Hindlimb muscle (tissue), 1 donor: ENCODE measurements around the gene SLC9A9. TPM values are rescaled to one million over a fixed set of nuclear protein-coding genes. Genes with fewer than 3 reads are reported as not detected.
A peak's percentile ranks its signal among the peaks of the same experiment; 100 is the strongest.

Experiments
- DNase-seq: peaks from one replicate; pipeline ENCODE4 v3.0.0-alpha.2; 2013
- polyA plus RNA-seq: library from polyadenylated mRNA; unstranded; fragments of 120-200 nt; gene quantifications from one replicate; pipeline ENCODE4 v1.2.1, GENCODE V29; 2013; ENCODE audit not compliant: insufficient read length

SLC9A9 gene
- polyA plus RNA-seq, 1 donor: 14.0 TPM

DNA sequence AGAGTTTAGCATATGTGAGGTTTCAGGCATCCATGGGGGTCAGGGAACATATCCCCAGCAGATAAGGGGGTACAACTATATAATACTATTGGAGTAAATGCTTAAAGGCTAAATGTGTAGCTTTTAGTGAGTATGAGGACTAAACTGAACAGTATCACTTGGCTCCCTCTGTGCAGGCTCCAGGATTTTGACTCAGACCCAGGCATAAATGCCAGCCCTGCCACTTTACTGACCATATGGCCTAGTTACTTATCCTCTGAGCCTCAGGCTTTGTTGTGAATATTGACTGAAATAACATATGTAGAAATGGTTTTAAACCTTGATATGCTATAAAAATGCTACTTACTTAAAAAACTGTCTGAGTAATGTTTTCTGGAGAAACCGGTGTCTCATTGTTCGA lies 577.1 kb downstream of the SLC9A9 start:
- no peak for DNase-seq

DNA sequence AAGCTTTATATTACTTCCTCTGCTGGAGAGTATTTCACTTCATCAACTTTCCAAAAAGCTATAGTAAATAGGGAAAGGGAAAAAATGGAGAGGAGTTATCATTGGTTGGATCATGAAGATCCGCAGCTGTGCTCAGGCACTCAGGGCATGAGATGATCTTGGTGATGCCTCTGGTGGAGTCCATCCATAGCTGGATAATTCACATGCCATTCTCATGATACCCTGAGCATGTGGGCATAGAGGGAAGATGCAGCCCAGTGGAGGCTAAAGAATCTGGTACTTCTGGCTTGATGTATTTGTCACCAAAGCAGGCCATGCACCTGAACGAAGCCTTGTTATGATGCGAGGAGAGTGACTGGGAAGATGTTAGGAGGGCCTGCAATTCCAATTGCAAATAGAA lies 578.5 kb downstream of the SLC9A9 start:
- no peak for DNase-seq

DNA sequence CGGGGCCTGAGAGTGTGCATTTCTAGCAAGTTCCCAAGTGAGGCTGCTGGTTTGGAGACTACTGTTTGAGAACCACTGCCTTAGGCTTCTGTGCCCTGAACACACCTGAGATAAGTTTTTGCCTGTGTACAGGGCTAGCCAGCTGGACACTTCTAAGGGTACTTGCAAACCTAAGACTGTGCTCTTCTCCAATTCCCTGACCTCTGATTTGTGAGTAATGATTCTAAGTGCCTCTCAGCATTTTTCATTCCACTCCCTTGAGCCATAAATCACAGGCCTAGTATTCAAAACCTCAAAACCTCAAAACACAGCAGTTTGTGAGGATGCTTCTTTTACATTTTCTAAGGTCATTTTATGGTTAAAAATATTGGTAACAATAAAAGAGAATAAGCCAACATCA lies 580.3 kb downstream of the SLC9A9 start:
- no peak for DNase-seq

DNA sequence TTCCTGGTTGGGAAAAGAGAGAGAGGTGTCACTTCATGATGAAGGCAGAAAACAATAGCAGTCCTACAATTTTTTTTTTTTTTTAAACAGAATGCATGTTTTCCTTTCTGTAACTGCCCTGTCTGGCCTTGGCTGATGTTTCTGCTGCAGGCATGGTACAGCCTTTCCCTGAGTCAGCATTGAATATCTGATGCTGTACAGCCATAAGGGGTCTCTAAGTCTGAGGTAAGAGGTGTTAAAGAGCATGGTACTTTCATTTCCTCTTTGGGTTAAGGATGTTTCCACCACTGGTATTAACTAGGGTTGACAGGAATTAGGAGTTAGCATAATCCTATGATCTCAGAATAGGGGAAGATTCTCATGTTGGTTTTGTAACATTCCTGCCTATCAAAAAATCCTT lies 581.3 kb downstream of the SLC9A9 start:
- no peak for DNase-seq

DNA sequence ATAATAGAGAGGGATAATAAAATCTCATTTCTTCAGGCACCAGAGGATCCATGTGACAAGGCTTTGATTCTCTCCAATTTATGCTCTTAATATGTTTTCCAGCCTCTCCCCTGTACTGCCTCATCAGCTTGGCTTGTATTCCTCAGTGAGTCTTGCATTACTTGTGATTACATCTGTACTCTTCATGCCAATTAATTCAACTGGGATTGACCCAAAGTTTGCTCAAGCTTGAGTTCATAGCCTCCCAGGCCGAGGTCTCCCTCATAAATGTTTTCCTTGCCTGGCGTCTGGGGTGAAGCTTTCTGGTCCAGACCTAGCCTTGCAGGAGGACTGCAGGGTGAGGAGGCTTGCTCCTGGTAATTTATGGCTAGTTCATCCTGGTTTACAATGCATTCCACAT lies 581.8 kb downstream of the SLC9A9 start:
- DNase-seq: peak; percentile 67

DNA sequence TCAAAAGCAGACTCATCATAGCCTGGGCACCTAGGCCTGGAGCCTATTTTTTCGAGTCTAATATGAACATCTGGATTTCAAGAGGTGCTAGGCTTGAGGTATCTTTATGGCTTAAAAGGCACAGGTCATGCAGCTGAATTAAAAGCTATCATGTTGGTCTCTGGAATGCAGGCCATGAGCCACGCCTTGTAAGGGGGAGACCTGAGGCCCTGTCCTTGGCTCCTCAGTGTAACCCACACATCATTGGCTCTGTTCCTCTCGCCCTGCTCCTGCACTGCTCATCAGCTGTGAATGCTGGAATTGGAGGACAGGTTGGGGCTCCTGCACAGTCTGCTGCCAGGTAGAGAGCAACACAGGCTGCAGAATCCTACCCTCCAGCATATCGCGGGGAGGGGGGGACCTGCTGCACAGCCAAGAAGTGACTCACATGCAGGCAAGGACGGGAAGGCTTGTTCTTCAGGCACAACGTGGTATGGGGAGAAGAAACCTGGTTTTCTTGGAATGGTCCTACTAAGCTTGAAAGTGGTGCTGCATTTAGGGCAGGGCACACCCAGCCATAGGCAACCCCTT lies 582.7 kb downstream of the SLC9A9 start:
- no peak for DNase-seq

DNA sequence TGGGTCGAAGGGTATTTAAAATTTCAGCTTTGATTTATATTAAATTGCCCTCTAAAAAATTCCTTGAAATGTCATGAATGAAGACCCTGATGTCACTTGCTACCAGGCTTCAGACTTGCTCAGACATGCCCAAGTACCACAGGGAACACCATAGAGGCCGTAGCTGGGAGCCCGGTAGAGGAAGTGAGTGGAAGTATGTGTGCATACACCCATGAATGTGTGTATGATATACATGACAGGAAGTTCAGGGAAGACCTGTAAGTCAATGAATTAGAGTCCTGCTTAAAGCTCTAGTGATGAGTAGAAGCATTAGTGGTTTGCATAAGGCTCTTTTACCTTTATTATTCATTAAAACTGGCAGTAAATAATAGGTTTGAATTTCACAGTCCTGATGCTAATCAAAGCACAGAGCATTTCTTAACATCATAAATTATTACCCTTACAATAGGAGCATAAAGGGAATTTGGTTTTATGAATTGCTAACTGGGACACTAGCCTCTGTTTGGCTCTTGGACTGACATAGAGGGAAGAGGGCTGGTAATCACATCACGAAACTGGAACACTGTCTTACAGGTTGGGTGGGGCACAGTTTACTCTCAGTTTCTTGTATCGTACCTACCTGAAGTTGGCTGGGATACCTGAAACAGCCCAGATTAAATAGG lies 584.3 kb downstream of the SLC9A9 start:
- DNase-seq: no peak

DNA sequence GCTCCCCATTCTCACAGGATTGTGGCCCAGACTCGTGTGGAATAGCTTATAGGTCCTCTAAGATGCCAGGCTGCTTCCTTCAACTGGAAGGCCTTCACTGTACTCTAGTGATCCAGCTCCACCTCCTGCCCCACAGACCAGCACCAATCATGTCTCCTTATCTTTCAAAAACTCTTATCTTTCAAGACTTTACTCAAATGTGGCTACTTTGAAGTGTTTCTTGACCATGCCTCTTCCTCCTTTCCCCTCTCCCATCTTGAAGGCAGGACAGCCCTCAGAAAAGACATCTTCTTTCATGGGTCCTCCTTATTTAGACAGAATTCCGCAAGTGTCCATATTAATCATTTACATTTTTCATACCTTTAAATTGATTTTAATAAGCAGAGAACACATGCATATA lies 586.4 kb downstream of the SLC9A9 start:
- DNase-seq: no peak

DNA sequence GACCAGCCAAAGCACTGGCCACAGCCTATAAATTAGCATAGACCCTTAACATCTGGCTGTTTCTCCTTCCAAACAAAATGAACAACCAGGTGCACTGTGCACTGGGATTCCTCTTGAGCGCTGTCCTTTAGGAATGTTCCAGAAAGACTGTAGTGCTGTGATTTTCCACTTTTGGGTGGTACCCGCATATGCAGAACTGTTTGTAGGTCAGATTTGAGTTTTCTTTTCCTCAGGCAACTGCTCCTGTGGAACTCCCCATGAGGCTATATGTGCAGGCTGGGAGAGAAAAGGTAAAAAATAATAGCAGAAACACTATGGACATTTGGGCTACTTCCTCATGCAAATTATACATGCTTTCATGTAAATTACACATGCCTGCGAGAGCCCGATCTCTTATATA lies 589.6 kb downstream of the SLC9A9 start:
- DNase-seq: no peak

DNA sequence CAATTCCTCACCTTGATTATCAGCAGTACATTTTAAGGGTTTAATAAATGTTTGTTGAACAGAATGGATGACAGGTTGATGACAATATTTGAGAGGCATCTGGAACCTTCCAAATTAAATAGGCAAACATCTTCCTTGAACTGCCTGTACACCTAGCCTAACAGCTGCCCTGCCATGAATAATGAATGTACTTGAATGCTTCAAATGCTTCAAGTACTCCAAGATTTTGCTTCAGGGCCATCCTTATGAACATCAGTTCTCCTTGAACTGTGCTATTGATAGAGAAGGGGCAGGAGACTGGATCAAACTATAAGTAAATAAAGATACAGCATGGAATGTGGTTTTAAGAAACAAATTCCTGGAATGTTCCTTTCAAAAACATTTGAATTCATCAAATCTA lies 591.9 kb downstream of the SLC9A9 start:
- DNase-seq: no peak

DNA sequence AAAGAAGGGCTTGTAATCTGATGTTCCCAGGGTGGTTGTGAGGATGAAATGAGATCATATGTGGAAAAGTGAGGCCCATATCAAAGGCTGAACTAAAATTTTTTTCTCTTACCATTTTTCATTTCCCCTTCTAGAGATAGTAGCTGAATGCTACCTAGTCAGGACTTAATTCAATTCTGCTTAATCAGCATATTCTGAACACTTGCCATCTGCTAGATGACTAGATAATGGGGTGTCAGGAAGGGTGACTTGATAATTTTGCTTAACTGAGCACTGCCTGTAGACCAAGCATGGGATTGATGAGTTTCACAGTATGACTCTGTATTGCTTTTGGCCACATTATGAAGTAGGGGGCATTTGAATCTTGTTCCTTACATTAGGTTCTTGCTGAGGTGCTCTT lies 592.5 kb downstream of the SLC9A9 start:
- no peak for DNase-seq

DNA sequence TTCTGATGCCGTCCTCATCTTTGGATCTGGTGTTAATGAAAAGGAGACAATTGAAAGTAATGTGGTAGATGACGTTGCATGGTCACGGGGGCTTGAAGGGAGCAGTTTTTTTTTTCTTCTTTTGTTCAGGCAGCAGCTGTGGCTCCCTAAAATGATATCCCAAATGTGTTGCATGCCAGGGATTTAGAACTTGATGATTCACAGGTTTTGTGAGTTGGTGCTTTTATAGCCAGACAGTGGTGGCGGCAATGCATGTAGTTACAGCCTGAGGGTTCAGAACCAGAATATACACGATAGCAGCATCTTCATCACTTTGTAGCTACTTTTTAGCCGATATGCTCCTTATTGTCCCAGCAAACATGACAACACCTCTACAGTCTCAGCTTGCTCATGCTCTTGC lies 595.3 kb downstream of the SLC9A9 start:
- no peak for DNase-seq

DNA sequence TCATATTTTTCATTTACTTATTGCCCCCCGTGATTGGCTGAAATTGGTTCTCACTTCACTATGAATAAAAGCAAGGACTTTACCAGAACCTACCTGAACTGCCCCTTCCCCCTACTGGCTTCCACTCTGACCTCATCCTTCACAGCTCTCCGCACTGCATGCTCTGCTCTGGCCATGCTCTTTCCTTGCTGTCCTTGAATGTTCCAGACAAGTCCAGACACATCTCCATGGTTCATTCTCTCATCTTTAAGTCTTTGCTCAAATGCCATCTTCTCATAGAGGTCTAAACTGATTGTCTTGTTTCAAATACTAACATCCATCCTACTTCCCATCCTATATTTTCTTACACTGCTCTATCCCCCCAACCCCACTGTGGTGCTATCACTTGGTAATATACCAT lies 599.3 kb downstream of the SLC9A9 start:
- no peak for DNase-seq

DNA sequence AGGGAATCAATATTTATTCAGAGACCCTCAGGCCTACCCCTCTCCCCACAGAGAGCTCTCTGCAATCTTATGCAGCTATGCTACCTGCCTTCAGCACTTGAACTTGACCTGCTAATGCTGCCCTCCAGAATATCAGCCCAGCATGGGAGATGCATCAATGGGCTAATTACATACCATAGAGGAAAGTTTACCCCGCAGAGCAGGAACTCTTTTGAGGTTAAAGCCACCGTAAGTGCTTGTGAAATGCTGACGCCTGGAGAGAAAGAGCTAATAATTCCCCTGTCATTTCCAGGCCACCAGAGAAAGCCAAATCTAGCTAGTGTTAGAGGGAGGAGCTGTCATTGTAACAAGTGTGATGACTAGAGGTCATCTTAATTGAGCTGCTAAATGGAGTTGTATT lies 601.2 kb downstream of the SLC9A9 start:
- no peak for DNase-seq

DNA sequence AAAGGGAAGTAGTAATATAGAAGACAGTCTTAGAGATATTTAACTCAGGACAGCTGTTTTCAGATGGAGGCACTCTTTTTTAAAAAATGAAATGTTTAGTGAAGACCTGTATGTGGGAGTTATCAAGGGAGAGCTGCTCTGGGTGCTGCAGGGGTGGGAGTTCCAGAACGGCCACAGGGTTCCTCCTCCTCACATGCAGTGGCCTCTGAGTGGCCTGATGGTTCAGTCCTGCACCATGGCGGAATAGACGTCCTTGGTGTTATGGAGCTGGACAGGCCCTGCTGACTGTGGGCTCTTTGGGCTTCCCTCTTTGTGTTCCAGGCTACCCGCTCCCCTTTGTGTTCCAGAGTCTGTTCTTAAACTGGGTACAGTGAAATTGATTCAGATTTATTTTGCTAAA lies 602.6 kb downstream of the SLC9A9 start:
- DNase-seq: no peak

DNA sequence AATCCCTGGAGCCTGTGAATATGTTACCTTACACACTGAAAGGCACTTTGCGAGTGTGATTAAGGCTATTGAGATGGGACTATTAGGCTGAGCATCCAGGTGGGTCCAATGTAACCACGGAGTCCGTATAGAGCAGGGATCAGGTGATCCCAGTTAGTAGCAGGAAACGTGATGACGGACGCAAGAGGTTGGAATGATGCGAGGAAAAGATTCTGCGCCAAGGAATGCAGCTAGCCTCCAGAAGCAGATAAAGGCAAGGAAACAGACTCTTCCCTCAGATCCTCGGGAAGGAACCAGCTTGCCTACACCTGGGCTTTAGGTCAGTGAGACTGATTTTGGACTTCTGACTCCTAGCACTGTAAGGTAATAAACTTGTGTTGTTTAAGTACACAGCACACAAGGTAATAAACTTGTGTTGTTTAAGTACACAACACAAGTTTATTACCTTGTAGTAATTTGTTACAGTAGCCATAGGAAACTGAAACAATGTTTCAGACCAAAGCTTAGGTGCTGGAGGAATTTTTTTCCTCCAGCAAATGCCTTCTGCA lies 603.7 kb downstream of the SLC9A9 start:
- DNase-seq: no peak

DNA sequence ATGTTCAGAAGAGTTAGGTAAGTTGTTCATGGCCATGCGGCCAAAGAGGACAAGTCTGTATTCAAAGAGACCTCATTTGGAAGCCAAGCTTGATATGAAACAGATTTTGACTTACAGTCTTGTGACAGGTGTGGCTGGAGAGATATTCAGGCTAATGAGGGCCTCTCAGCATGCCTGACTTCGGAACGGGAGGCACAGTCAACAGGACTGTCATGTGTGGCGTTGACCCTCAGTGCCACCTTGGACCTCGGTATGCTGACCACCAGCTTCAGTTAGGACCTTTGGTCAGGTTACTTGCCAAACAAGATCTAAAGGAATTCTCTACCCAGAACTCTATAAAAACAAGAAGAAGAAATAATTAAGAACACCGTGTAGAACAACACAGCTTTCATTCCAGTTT lies 604.6 kb downstream of the SLC9A9 start:
- no peak for DNase-seq

DNA sequence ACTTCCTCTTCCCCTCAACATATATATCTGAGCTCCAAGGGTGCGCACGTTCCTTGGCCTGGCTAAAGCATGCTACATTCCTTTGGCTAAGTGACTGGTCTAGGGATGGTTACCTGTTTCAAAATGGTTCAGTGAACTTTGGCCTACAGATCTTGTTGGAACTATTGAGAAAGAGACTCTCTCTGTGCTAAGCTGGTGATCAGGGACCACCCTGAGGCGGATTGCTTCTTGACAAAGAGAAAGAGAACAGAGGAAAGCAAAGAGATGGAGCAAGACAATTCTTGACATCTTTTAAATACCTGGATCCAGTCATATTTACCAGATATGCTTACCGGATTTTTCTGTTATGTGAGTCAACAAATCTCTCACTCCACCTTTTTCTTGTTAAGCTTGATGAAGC lies 605.6 kb downstream of the SLC9A9 start:
- no peak for DNase-seq

DNA sequence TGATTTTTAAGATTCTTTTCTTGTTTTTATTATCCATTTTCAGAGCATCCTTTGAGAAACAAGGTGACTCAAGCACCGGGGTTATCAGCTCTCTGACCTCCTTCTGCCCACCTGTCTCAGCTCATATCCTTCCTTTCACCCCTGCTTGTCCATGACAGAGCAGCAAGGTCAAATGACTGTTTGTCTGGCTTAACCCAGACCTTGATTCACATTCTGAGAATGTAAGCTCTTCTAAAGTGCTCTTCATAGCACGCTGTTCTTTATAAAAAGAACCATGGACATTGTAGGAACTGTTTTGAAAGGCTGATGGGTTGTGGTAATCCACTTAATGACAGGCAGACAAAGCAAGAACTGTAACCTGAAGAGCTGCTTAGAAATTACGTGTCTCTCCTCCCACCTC lies 606.2 kb downstream of the SLC9A9 start:
- DNase-seq: no peak

DNA sequence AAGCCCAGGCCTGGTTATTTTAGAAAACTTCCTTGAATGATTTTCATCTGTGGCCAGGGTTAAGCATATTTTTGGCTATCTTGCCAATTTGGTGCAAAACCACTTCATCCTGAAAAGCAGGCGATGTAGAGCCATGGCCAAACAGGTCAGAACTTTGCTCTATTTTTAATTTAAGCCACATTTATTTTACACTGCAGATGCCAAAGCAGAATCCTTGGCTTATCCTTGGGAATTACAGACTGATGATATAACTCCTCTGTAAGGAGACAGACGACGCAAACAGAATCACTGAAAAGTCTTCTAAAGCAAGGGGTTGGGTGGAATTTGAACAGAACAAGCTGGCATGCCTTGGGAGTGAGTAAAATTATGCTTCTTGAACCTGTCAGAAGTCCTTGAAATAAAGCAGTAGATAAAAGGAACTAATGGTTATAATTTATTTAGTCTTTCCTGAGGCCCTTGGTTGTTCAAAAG lies 606.8 kb downstream of the SLC9A9 start:
- DNase-seq: peak; percentile 26

DNA sequence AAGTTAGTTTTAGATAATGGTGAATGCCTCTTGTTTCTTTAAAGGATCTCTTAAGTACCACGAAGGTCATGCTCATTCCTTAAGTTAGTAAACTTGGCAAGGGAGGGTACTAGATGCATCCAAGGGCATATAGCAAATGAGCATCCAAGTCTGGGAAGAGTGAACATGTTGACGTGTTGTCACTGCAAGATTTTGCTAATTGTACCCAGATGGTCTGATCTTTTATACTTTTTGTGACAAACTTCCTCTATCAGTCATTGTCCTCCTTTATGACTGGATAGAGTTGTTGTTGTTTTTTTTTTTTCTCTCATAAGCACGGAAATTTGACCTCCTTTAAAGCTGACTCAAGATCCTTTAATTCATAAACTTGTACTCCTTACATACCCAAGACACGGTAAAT lies 607.4 kb downstream of the SLC9A9 start:
- DNase-seq: no peak

DNA sequence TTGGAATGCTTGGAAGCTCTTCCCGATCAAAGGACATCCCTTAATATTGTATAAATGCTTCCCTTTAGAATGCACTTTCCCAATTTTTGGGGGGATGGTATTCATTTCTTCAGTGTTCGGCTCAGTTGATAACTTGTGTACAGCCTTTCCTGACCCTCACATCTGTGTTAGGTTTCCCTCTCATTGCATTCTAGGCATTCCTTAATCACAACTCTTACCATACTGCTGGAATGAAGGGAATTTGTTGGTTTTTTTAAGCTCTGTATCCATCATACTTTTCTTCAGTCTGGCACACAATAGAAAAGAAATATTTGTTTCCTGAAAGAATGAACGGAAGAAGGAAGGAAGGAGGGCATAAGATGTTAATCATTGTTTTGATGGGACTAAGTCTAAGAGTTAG lies 609.2 kb downstream of the SLC9A9 start:
- no peak for DNase-seq

DNA sequence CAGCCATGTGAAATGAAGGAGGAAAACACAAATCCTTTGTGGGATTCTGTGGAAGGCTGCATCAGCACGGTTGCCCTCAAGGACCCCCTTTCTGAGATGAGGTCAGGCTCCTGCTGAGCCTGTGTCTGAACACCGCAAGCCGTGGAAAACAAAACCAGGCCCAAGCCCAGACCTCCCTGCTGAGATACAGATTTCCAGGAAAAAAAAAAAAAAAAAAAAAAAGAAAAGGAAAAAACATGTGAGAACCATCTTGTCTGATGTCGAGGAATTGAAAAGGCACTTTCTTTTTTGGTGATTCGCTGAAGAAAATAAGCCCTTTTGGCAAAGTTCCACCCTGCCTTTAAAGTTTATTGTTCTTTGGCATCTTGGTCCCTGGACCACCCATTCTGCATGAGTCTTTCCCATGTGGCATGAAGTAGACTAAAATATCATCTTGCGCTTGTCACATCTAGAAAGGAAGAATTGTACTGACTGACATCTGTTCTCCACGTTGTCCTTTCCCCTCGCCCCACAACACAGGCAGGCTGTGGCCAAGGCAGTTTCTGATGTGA lies 611.1 kb downstream of the SLC9A9 start:
- no peak for DNase-seq

DNA sequence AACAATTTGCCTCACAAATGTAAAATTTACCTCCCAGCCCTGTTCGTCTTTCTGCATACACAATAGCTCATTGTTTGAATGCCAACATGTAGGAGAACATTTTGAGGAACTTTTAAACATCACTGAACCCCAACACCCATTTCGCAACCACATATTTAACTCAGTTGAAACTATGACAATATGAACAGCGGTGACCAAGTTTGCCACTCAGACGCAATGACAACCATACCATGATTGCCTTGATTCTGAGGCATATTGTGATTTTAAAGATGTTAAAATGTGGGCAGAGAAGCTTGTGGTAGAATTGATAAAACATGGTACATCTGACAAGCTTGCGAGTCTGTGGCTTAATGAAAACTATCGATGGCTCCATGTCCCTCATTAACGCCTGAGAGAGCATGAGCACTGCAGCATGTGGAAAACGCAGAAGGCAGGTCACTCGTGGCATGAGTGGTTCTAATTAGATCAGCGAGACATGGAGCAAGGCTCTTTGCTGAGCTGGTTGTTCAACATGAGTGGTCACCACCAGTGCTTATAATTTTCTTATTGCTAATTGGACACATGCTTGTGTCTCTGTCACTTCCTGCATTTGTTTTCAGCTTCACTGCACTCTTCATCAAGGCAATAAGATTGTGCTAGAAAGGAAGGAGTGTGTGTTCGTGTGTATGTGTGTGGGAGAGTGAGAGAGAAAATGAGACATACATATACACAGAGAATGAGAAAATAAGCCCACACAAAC lies 611.9 kb downstream of the SLC9A9 start:
- DNase-seq: no peak
